GM11168 (cell line): ENCODE measurements around the gene PADI1.

Experiments used
- in situ Hi-C: fragments of 300-500 bp; cut with MboI; formaldehyde crosslinking; loops from one replicate; pipeline ENCODE4 v1.12.0; 2022; ENCODE audit warnings: low sequenced_read_pairs; ENCODE audit not compliant: unreplicated experiment

PADI1 gene

DNA sequence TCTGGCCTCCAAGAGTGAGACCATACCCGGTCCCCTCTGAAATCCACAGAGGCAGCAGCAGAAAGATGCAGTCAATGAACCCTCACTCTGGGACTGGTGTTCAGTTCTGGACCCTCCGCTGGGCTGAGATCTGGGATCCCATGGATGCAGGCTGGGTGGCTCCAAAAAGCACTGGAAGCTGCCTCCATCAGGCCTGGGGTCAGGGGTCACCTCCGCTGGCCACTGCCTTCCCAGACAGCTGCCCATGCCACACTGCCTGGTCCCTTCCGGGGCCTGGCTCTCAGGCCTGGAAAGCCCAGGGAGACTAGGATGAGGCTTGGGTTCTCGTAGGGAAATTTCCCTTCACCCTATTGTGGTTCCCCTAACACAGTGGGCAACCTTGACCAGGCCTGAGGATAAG lies 81.7 kb downstream of the PADI1 start:
- in situ Hi-C loops, result no loop called here

DNA sequence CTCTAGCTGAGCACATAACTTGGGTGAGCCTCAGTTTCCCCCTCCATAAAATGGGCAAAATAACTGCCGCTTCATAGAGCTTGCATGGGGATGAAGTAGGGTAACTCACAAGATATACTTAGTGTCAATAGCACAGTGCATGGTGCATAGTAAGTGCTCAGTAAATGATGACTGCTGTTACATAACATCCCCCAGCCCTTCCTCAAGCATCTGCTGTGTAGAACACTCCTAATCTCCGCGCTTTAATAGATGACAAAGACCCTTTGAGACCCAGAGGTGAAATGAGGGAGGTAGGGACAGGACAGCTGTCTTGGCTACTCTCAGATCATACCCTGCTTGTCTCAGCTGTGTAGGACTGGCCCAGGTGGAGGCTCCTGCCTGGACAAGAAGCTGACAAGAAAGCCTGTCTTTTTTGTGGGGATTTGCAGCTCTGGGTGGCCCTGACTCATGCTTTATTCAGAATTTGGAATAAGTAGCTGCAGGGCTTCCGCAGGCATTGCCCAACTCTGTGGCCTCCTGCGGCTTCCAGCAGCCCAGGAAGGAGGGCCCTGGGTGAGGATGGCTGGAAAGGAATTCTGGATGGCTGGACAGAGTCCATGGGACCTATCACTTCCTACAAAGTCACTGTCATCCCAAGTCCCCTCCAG lies 82.3 kb downstream of the PADI1 start:
- in situ Hi-C loops, result no loop called here

DNA sequence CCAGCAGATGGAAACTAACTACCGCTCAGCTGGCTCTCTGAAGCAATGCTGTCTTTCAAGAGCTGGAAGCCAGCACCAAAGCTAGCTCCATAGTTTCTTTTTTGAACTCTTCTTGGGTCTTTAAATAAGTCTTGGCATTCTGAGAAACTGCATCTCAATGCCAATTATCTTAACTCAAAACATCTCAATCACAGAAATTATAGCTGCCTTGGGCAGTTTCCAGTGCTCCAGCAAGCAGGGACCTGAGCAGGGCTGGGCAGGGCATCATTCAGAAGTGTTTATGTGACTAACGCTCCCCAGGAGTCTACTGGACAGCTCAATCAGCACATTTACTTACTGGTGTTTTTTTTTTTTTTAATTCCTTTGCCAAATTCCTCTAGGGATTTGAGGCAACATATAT lies 84.8 kb downstream of the PADI1 start:
- in situ Hi-C loops, result no loop called here

DNA sequence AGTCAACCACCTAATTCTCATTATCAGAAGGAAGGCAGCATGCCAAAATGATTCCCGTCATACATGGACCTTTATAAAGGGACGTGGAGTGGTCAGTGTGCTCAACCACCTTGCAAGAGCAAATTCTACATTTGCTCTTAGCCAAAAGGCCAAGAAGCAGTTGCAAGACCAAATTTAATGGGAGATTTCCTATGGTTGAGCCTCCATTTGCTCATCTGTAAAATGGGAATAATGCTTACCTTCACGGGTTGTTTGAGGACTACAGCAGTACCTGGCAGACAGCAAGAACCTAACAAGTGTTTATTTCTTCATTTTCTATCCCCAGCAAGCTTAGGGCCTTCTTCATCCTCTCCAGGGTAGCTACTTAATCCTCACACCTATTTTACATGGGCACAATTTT lies 85.6 kb downstream of the PADI1 start:
- in situ Hi-C loops, result no loop called here

DNA sequence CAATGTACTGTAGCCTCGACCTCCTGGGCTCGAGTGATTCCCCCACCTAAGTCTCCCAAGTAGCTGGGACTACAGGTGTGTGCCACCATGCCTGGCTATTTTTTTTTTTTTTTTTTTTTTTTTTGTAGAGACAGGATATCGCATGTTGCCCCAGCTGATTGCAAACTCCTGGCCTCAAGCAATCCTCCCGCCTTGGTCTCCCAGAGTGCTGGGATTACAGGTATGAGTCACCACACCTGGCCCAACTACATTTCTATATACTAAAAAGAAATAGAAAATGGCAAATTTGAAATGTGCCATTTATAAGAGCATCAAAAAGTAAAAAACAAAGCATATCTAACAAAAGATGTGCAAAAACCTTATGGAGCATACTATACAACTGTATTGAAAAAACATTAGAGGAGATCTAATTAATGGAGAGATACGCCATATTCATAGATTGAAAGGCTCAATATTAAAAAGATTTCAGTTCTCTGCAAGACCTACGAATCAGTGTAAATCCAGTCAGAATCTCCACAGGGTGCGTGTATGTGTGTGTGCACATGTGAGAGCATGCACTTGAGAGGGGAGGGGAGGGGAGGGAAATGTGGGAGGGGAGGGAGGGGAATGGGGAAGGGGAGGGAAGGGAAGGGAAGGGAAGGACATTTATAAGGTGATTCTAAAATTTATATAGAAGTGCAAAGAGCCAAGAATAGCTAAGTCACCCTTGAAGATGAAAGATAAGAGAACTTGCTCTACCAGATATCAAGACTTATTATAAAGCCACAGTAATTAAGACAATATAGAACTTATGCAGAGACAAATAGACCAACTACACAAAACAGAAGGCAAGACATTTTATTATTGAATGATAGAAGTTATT lies 87.6 kb downstream of the PADI1 start:
- in situ Hi-C loops, result no loop called here

DNA sequence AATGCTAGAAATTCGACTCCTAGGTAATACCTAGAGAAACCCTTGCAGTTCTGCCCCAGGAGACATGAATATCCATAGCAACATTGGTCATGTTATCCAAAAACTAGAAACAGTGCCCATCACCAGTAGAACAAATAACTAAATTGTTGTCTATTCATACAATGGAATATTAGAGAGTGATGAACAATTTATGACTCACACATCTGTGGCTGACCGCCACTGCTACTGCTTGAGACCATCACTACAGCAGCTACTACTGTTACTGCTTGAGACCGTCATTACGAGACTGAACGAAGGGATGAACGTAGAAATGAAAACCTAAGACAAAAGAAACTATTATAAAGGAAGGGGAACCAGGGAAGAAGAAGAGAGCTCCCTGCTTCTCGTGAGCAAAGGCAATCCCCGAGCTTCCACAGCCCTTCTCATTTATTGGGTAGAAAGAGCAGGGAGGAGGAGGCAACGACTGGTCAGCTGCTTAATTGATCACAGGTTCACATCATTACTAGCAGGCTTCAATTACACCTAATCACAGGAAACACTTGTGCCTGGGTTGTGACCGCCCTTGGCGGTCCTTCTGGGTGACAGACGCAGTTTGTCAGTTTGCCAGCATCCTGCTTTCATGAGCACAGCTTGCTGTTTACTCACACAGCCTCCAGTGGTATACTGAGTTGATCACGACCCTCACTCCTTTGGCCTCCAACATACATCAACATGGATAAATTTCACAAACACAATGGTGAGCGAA lies 88.9 kb downstream of the PADI1 start:
- in situ Hi-C loops, result no loop called here

DNA sequence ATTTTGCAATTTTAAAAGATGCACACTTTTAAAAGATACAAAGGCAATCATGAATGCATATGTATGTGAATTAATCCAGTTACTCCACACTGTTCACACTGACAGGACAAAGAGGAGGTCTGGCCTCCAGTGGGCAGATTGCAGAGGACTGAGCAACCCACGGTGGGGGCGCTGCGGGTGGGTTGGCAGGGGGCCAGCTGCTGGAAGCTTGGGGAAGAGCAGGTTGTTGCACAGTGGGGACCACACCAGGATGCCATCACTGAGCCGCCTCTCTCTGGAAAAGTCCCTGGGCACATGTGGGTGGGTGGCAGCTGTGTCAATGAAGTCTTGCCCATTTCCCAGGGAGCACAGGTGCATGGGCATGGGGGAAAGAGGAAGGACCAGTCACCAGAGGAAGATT lies 90.4 kb downstream of the PADI1 start:
- in situ Hi-C loops, result no loop called here
